K562 (cell line): ENCODE measurements around the gene PDE4D. TPM values are rescaled to one million over a fixed set of nuclear protein-coding genes. Genes with fewer than 3 reads are reported as not detected.

Source experiments
- ATAC-seq: fragments of 200-7000 bp; cut with Tn5 transposase; 3 replicates; pipeline ENCODE4 v1.9.1; 2020; ENCODE audit warnings: moderate library complexity
- BruUV-seq: library from RNA; stranded (reverse); fragments of 400-500 nt; replicated peaks from 2 replicates; lab custom pipeline; 2021; lab: Mats Ljungman, UMichigan
- CTCF ChIA-PET: fragments of 300-600 bp; formaldehyde crosslinking; extraction: SDS; loops from one replicate; lab custom pipeline; 2021; ENCODE audit warnings: low intra/inter-chr PET ratio; lab: Yijun Ruan, JAX
- POLR2A ChIA-PET: fragments of 300-600, 350-650 bp; sonication (Branson Sonifier 250); formaldehyde crosslinking; extraction: SDS; loops from one replicate; lab custom pipeline; 2021; ENCODE audit warnings: antibody characterized with exemption, inconsistent platforms; lab: Yijun Ruan, JAX
- DNase-seq, 4 experiments: peaks; one replicate each; pipeline versions ENCODE4 v3.0.0 to v3.0.0-alpha.2; 2011 to 2018; ENCODE audit warnings: low spot score in 3 of 4, mixed read lengths in 3 of 4; ENCODE audit errors: extremely low read depth in 1 of 4
- FAIRE-seq: peaks from 2 replicates; lab custom pipeline; 2011; peaks lifted over from hg19 to GRCh38; lab: Jason Lieb, UNC
- H2AFZ ChIP-seq: 2 replicates; pipeline ENCODE4 v1.6.0; 2011; ENCODE audit warnings: low read depth, low read length, control low read depth, inconsistent platforms
- H3K27ac ChIP-seq: fragments of 200-600 bp; 3 replicates; pipeline ENCODE4 v1.8.0; 2011; ENCODE audit warnings: low read depth, mild to moderate bottlenecking, control low read depth, inconsistent platforms, low read length, moderate library complexity, mixed read lengths; ENCODE audit errors: extremely low read depth
- H3K27me3 ChIP-seq, 2 experiments: fragments of 300-600 bp in 1 of 2; 2 replicates in 1 of 2; 3 replicates in 1 of 2; pipeline versions ENCODE4 v1.6.0 to v1.8.0; 2011; ENCODE audit warnings: inconsistent platforms in 2 of 2, low read length in 2 of 2, mild to moderate bottlenecking in 1 of 2, mixed read lengths in 1 of 2, moderate library complexity in 1 of 2; ENCODE audit not compliant: control insufficient read depth in 2 of 2, insufficient read depth in 2 of 2
- H3K36me3 ChIP-seq: fragments of 300-600 bp; 3 replicates; pipeline ENCODE4 v1.8.0; 2011; ENCODE audit warnings: mild to moderate bottlenecking, low read length, inconsistent platforms; ENCODE audit not compliant: control insufficient read depth, insufficient read depth
- H3K4me1 ChIP-seq, 2 experiments: fragments of 200-600 bp in 1 of 2; replicated peaks in 1 of 2; 2 replicates in 1 of 2; 3 replicates in 1 of 2; pipeline versions ENCODE4 v1.5.1 to v1.8.0; 2011; ENCODE audit warnings: inconsistent platforms in 2 of 2, low read length in 2 of 2, mild to moderate bottlenecking in 1 of 2, mixed read lengths in 1 of 2, moderate library complexity in 1 of 2; ENCODE audit not compliant: control insufficient read depth in 2 of 2, insufficient read depth in 2 of 2
- H3K4me2 ChIP-seq: 2 replicates; pipeline ENCODE4 v1.6.1; 2011; ENCODE audit warnings: low read length, control low read depth, inconsistent platforms, mixed read lengths; ENCODE audit not compliant: insufficient read depth
- H3K4me3 ChIP-seq: fragments of 200-600 bp; sonication (generic), shearing (Covaris generic); 2 replicates; pipeline ENCODE4 v1.5.1; 2016; ENCODE audit warnings: control low read depth, inconsistent platforms
- H3K79me2 ChIP-seq: fragments of 200-600 bp; 3 replicates; pipeline ENCODE4 v1.8.0; 2011; ENCODE audit warnings: low read length, inconsistent platforms; ENCODE audit not compliant: control insufficient read depth, insufficient read depth
- H3K9ac ChIP-seq, 2 experiments: 2 replicates each; pipeline versions ENCODE4 v1.6.0 to v1.6.1; 2011; ENCODE audit warnings: low read depth in 2 of 2, low read length in 2 of 2, control low read depth in 1 of 2, inconsistent platforms in 1 of 2, mild to moderate bottlenecking in 1 of 2, mixed read lengths in 1 of 2; ENCODE audit not compliant: insufficient read depth in 1 of 2
- H3K9me1 ChIP-seq: one replicate; pipeline ENCODE4 v1.6.0; 2011; ENCODE audit warnings: inconsistent platforms, mild to moderate bottlenecking, low read length, moderate library complexity; ENCODE audit not compliant: control insufficient read depth, insufficient read depth
- H3K9me3 ChIP-seq: replicated peaks from 2 replicates; pipeline ENCODE4 v1.5.1; 2011; ENCODE audit warnings: low read depth, low read length, inconsistent platforms; ENCODE audit not compliant: control insufficient read depth, insufficient read depth
- H4K20me1 ChIP-seq: replicated peaks from 2 replicates; pipeline ENCODE4 v1.6.1; 2011; ENCODE audit warnings: low read length, inconsistent platforms, mixed read lengths; ENCODE audit not compliant: control insufficient read depth, insufficient read depth
- BCL6 ChIP-seq: fragments of 250-450 bp; sonication (Bioruptor Pico); IDR thresholded peaks from 2 replicates; pipeline ENCODE4 v1.4.0; 2020
- C11orf30 ChIP-seq: fragments of 450-650 bp; IDR thresholded peaks from 2 replicates; pipeline ENCODE4 v1.6.1; 2016; ENCODE audit warnings: low read depth, mild to moderate bottlenecking
- SFPQ ChIP-seq: fragments of 200-400 bp; formaldehyde crosslinking; IDR thresholded peaks from 2 replicates; pipeline ENCODE4 v1.6.1; 2017; ENCODE audit warnings: mild to moderate bottlenecking, low read depth, low read length, moderate library complexity
- SP1 ChIP-seq: sonication (generic); formaldehyde crosslinking; IDR thresholded peaks from 2 replicates; pipeline ENCODE4 v1.8.1; 2022; ENCODE audit warnings: mild to moderate bottlenecking, missing genetic modification reagents
- ZNF12 ChIP-seq: sonication (generic); formaldehyde crosslinking; IDR thresholded peaks from 2 replicates; pipeline ENCODE4 v1.4.0; 2020; ENCODE audit warnings: mild to moderate bottlenecking, missing genetic modification reagents
- WGBS: fragments of 100-300 bp; shearing (Covaris generic); methylation state at CpG from one replicate; pipeline ENCODE4 v1.1.6; 2016; ENCODE audit warnings: low coverage, mixed read lengths; ENCODE audit not compliant: insufficient coverage; ENCODE audit errors: missing lambda C conversion rate; 5-methylcytosine and 5-hydroxymethylcytosine counted together
- in situ Hi-C: fragments of 300-500 bp; cut with MboI; formaldehyde crosslinking; loops from 4 replicates; pipeline ENCODE4 v1.15.0; 2018; ENCODE audit warnings: inconsistent platforms, mixed read lengths
- intact Hi-C: fragments of 100-400 bp; cut with micrococcal nuclease; formaldehyde crosslinking; loops from 2 replicates; pipeline ENCODE4 v1.14.2; 2022
- polyA plus RNA-seq, 8 experiments: library from polyadenylated mRNA; depleted of rRNA in 4 of 8; stranded (reverse) in 5 of 8; unstranded in 3 of 8; fragments of >200 nt; fragmentation: Nextera tagmentation in 2 of 8; fragmentation: Illumina TruSeq in 1 of 8; extraction: Ambion mirVana in 2 of 8; extraction: Trizol in 1 of 8; gene quantifications; 2 replicates each; pipeline versions ENCODE4 v1.2.1 to v1.2.3, GENCODE V29; 2011 to 2014; ENCODE audit warnings: inconsistent platforms in 1 of 8, missing spikeins in 1 of 8
- total RNA-seq, 7 experiments: library from RNA; depleted of rRNA in 6 of 7; stranded (reverse); fragments of >200 nt in 6 of 7; fragmentation: Illumina TruSeq in 2 of 7; extraction: Trizol in 2 of 7; gene quantifications; 2 replicates each; pipeline versions ENCODE4 v1.2.1 to v1.2.3, GENCODE V29; 2011 to 2021; ENCODE audit warnings: low replicate concordance in 1 of 7

PDE4D gene
- total and polyA plus RNA-seq, 9 of the 15 experiments (the other 6 are each of a cell fraction or from before 2014, with no cell fraction given), result 0.04 to 0.46 (median 0.13) TPM

GRCh38 chr5:59648038-59648831, 245.3 kb downstream of the PDE4D start:
- CTCF ChIA-PET, result no interaction called here
- in situ Hi-C loops, result no loop called here
- ATAC-seq, result no peak
- 0% methylated on average over 1 of the region's 1 CpG for WGBS
- Histone ChIP-seq H3K9ac (no peak overlapping the region), H3K36me3 (no peaks in the 10 kb centered on the region), H3K27me3 (no peaks in the 10 kb centered on the region), H3K79me2 (no peaks in the 10 kb centered on the region), H3K4me1 (no peaks in the 10 kb centered on the region), H3K4me2 (no peak overlapping the region), H3K9me3 (no peaks in the 10 kb centered on the region), H2AFZ (no peak overlapping the region), H3K4me3 (no peak overlapping the region), H3K9me1 (no peaks in the 10 kb centered on the region), H3K27ac (no peak overlapping the region), H4K20me1 (no peaks in the 10 kb centered on the region)
- BruUV-seq, result no TSS peak
- POLR2A ChIA-PET, result no interaction called here
- no peak for FAIRE-seq
- DNase-seq, result no peak
- intact Hi-C loops, result no loop called here
- no peak for TF ChIP-seq SFPQ
- no peak for TF ChIP-seq ZNF12 (CRISPR knock-in tag)
- TF ChIP-seq SP1, result no peak
- no peak for TF ChIP-seq C11orf30
- TF ChIP-seq BCL6, result no peak
